IMR-90 (cell line): ENCODE measurements around the gene ZNF593. TPM values are rescaled to one million over a fixed set of nuclear protein-coding genes. Genes with fewer than 3 reads are reported as not detected.

ENCODE experiments used
- ATAC-seq: fragments of 200-7000 bp; cut with Tn5 transposase; 2 replicates; pipeline ENCODE4 v1.9.1; 2020; ENCODE audit warnings: low read depth, mild to moderate bottlenecking, moderate library complexity
- BruUV-seq: library from RNA; stranded (reverse); fragments of 400-500 nt; replicated peaks from 2 replicates; lab custom pipeline; 2021; lab: Mats Ljungman, UMichigan
- CTCF ChIA-PET: fragments of 300-600 bp; formaldehyde crosslinking; extraction: SDS; loops from one replicate; lab custom pipeline; 2021; ENCODE audit warnings: antibody characterized with exemption; lab: Yijun Ruan, JAX
- POLR2A ChIA-PET: fragments of 300-600 bp; sonication (Branson Sonifier 250); formaldehyde crosslinking; loops from one replicate; lab custom pipeline; 2022; ENCODE audit warnings: antibody characterized with exemption; ENCODE audit not compliant: unreplicated experiment; lab: Charles Lee
- DNase-seq: peaks from one replicate; pipeline ENCODE4 v3.0.0; 2013
- H2AFZ ChIP-seq: replicated peaks from 2 replicates; pipeline ENCODE3; 2013; ENCODE audit warnings: low read length, mild to moderate bottlenecking; ENCODE audit not compliant: poor library complexity
- H2AK5ac ChIP-seq: 2 replicates; pipeline ENCODE4 v1.6.1; 2013; ENCODE audit warnings: low read depth, low read length, inconsistent platforms
- H2AK9ac ChIP-seq: replicated peaks from 2 replicates; pipeline ENCODE3; 2013; ENCODE audit warnings: mild to moderate bottlenecking, low read depth, low read length, moderate library complexity; ENCODE audit not compliant: poor library complexity
- H2BK120ac ChIP-seq: 2 replicates; pipeline ENCODE4 v1.6.1; 2013; ENCODE audit warnings: low read depth, low read length, inconsistent platforms
- H2BK15ac ChIP-seq: 3 replicates; pipeline ENCODE4 v1.6.1; 2013; ENCODE audit warnings: low read depth, low read length, inconsistent platforms
- H2BK20ac ChIP-seq: 2 replicates; pipeline ENCODE4 v1.6.1; 2013; ENCODE audit warnings: low read depth, mild to moderate bottlenecking, inconsistent platforms, low read length, moderate library complexity
- H2BK5ac ChIP-seq: 2 replicates; pipeline ENCODE4 v1.6.1; 2013; ENCODE audit warnings: mild to moderate bottlenecking, low read depth, low read length, inconsistent platforms; ENCODE audit not compliant: poor library complexity, severe bottlenecking
- H3K14ac ChIP-seq: replicated peaks from 2 replicates; pipeline ENCODE4 v1.6.1; 2013; ENCODE audit warnings: low read depth, low read length, inconsistent platforms
- H3K18ac ChIP-seq: 2 replicates; pipeline ENCODE4 v1.6.1; 2013; ENCODE audit warnings: low read depth, low read length, control low read depth
- H3K23ac ChIP-seq: 2 replicates; pipeline ENCODE4 v1.6.1; 2013; ENCODE audit warnings: low read depth, low read length, inconsistent platforms
- H3K27ac ChIP-seq: 2 replicates; pipeline ENCODE4 v1.5.1; 2013; ENCODE audit warnings: mild to moderate bottlenecking, control low read depth, low read length; ENCODE audit not compliant: insufficient read depth
- H3K27me3 ChIP-seq: 2 replicates; pipeline ENCODE4 v1.6.1; 2013; ENCODE audit warnings: low read length; ENCODE audit not compliant: control insufficient read depth, insufficient read depth
- H3K36me3 ChIP-seq: 2 replicates; pipeline ENCODE4 v1.6.1; 2013; ENCODE audit warnings: low read length, mixed read lengths; ENCODE audit not compliant: control insufficient read depth, insufficient read depth
- H3K4ac ChIP-seq: 2 replicates; pipeline ENCODE4 v1.6.1; 2013; ENCODE audit warnings: low read depth, low read length, inconsistent platforms
- H3K4me1 ChIP-seq: 2 replicates; pipeline ENCODE4 v1.6.1; 2013; ENCODE audit warnings: low read length, mixed read lengths; ENCODE audit not compliant: control insufficient read depth, insufficient read depth
- H3K4me2 ChIP-seq: 2 replicates; pipeline ENCODE4 v1.6.1; 2013; ENCODE audit warnings: low read depth, mild to moderate bottlenecking, control low read depth, low read length, moderate library complexity
- H3K4me3 ChIP-seq: 2 replicates; pipeline ENCODE4 v1.5.1; 2013; ENCODE audit warnings: low read depth, mild to moderate bottlenecking, control low read depth, low read length, moderate library complexity; ENCODE audit not compliant: insufficient read depth
- H3K56ac ChIP-seq: 2 replicates; pipeline ENCODE4 v1.6.1; 2013; ENCODE audit warnings: low read length, inconsistent platforms; ENCODE audit not compliant: insufficient read depth; ENCODE audit errors: extremely low read depth
- H3K79me1 ChIP-seq, 2 experiments: 2 replicates each; pipeline ENCODE4 v1.6.1; 2013; ENCODE audit warnings: low read length in 2 of 2, inconsistent platforms in 1 of 2, low read depth in 1 of 2
- H3K9ac ChIP-seq: 2 replicates; pipeline ENCODE4 v1.6.1; 2013; ENCODE audit warnings: low read depth, low read length, control low read depth
- H3K9me1 ChIP-seq: 2 replicates; pipeline ENCODE4 v1.6.1; 2013; ENCODE audit warnings: low read length, inconsistent platforms; ENCODE audit not compliant: insufficient read depth
- H3K9me3 ChIP-seq: 2 replicates; pipeline ENCODE4 v1.6.1; 2013; ENCODE audit warnings: low read length; ENCODE audit not compliant: control insufficient read depth, insufficient read depth
- H4K20me1 ChIP-seq: 2 replicates; pipeline ENCODE4 v1.6.1; 2013; ENCODE audit warnings: low read length, inconsistent platforms; ENCODE audit not compliant: insufficient read depth
- H4K5ac ChIP-seq: 2 replicates; pipeline ENCODE4 v1.6.1; 2013; ENCODE audit warnings: mild to moderate bottlenecking, low read depth, low read length, control low read depth
- H4K8ac ChIP-seq, 2 experiments: 2 replicates each; pipeline ENCODE4 v1.6.1; 2013; ENCODE audit warnings: low read depth in 2 of 2, low read length in 2 of 2, control low read depth in 1 of 2, inconsistent platforms in 1 of 2
- H4K91ac ChIP-seq: 2 replicates; pipeline ENCODE4 v1.6.1; 2013; ENCODE audit warnings: low read depth, low read length, inconsistent platforms; ENCODE audit not compliant: insufficient read depth
- BHLHE40 ChIP-seq: fragments of 150-350 bp; IDR thresholded peaks from 2 replicates; pipeline ENCODE4 v1.6.1; 2016; ENCODE audit warnings: mild to moderate bottlenecking, low read depth, low read length
- CEBPB ChIP-seq: IDR thresholded peaks from 2 replicates; pipeline ENCODE4 v1.6.1; 2012; ENCODE audit warnings: low read depth, low read length, improper control_type of control experiment
- CHD1 ChIP-seq: IDR thresholded peaks from 2 replicates; pipeline ENCODE4 v1.6.1; 2012; ENCODE audit warnings: low read depth, low read length, improper control_type of control experiment
- CTCF ChIP-seq: conservative IDR thresholded peaks from 2 replicates; pipeline ENCODE4 v1.5.1; 2012; ENCODE audit warnings: mild to moderate bottlenecking, low read depth, low read length, improper control_type of control experiment
- FOS ChIP-seq: fragments of 150-350 bp; IDR thresholded peaks from 2 replicates; pipeline ENCODE4 v1.6.1; 2016; ENCODE audit warnings: low read depth, low read length
- MAFK ChIP-seq: IDR thresholded peaks from 2 replicates; pipeline ENCODE4 v1.6.1; 2012; ENCODE audit warnings: low read depth, low read length, improper control_type of control experiment
- MAZ ChIP-seq: IDR thresholded peaks from 2 replicates; pipeline ENCODE4 v1.6.1; 2012; ENCODE audit warnings: low read depth, mild to moderate bottlenecking, low read length, improper control_type of control experiment, moderate library complexity, borderline replicate concordance
- MXI1 ChIP-seq: IDR thresholded peaks from 2 replicates; pipeline ENCODE4 v1.6.1; 2012; ENCODE audit warnings: low read depth, mild to moderate bottlenecking, low read length, moderate library complexity, borderline replicate concordance
- NFE2L2 ChIP-seq: fragments of 150-350 bp; IDR thresholded peaks from 2 replicates; pipeline ENCODE4 v1.6.1; 2016; ENCODE audit warnings: low read depth, mild to moderate bottlenecking, low read length
- POLR2A ChIP-seq: IDR thresholded peaks from 2 replicates; pipeline ENCODE4 v1.6.1; 2012; ENCODE audit warnings: mild to moderate bottlenecking, low read depth, low read length
- RAD21 ChIP-seq: IDR thresholded peaks from 2 replicates; pipeline ENCODE4 v1.6.1; 2012; ENCODE audit warnings: low read length, improper control_type of control experiment
- RCOR1 ChIP-seq: IDR thresholded peaks from 2 replicates; pipeline ENCODE4 v1.6.1; 2012; ENCODE audit warnings: mild to moderate bottlenecking, low read length, improper control_type of control experiment; ENCODE audit not compliant: insufficient replicate concordance
- RFX5 ChIP-seq: IDR thresholded peaks from 2 replicates; pipeline ENCODE4 v1.8.0; 2012; ENCODE audit warnings: low read depth, mild to moderate bottlenecking, low read length, moderate library complexity
- WGBS, 2 experiments: methylation state at CpG; one replicate each; pipeline versions ENCODE4 v1.1.5 to v1.1.7; 2013; ENCODE audit warnings: missing lambda C conversion rate in 2 of 2; ENCODE audit not compliant: insufficient read length in 1 of 2; ENCODE audit errors: extremely low coverage in 2 of 2; 5-methylcytosine and 5-hydroxymethylcytosine counted together
- dilution Hi-C: fragments of 300-500 bp; cut with HindIII; formaldehyde crosslinking; loops from one replicate; pipeline ENCODE4 v1.14.3; 2018; ENCODE audit warnings: low sequenced_read_pairs; ENCODE audit not compliant: unreplicated experiment
- in situ Hi-C: fragments of 300-500 bp; cut with MboI; formaldehyde crosslinking; loops from 3 replicates; pipeline ENCODE4 v1.14.3; 2019; ENCODE audit warnings: low sequenced_read_pairs, inconsistent platforms, mixed read lengths
- intact Hi-C: fragments of 100-400 bp; cut with micrococcal nuclease; formaldehyde crosslinking; loops from 2 replicates; pipeline ENCODE4 v1.10.0; 2022
- polyA plus RNA-seq, 3 experiments: library from polyadenylated mRNA; depleted of rRNA; stranded (reverse); fragments of >200 nt; gene quantifications; 2 replicates each; pipeline ENCODE4 v1.2.3, GENCODE V29; 2012; ENCODE audit warnings: low replicate concordance in 1 of 3
- total RNA-seq: library from RNA; depleted of rRNA; stranded (reverse); fragments of >200 nt; gene quantifications from 2 replicates; pipeline ENCODE4 v1.2.3, GENCODE V29; 2012

The ZNF593 gene
- total and polyA plus RNA-seq, 2 of the 4 experiments (the other 2 are of a cell fraction), result 22.2 to 57.7 TPM

- Histone ChIP-seq H3K27ac (no peak overlapping the region), H2BK5ac (no peak overlapping the region), H3K4me2 (no peak overlapping the region), H3K9me1 (no peaks in the 10 kb centered on the region), H3K9ac (no peak overlapping the region), H2BK20ac (no peak overlapping the region), H4K91ac (no peak overlapping the region), H3K18ac (no peak overlapping the region), H3K36me3 (no peaks in the 10 kb centered on the region), H3K4ac (no peak overlapping the region), H2BK15ac (no peak overlapping the region), H2AFZ (no peak overlapping the region), H4K5ac (no peak overlapping the region), H3K79me1 (no peaks in the 10 kb centered on the region), H3K56ac (no peak overlapping the region), H2AK9ac (no peak overlapping the region), H3K23ac (no peak overlapping the region), H3K4me1 (no peaks in the 10 kb centered on the region), H3K4me3 (no peak overlapping the region), H2AK5ac (no peak overlapping the region), H3K9me3 (no peaks in the 10 kb centered on the region), H4K8ac (no peak overlapping the region), H3K27me3 (peaks cover 16% of the 10 kb centered on the region), H4K20me1 (no peaks in the 10 kb centered on the region), H2BK120ac (no peak overlapping the region), H3K14ac (no peak overlapping the region)
- ATAC-seq, result no peak
- no peak for DNase-seq
- TF ChIP-seq FOS (no peak), MXI1 (no peak), MAFK (no peak), RAD21 (no peak), CEBPB (no peak), POLR2A (no peak), CHD1 (no peak), NFE2L2 (no peak), RFX5 (no peak), CTCF (no peak), RCOR1 (no peak), BHLHE40 (no peak), MAZ (no peak)
- POLR2A ChIA-PET, result interaction anchor here (0.7 kb wide), 1 partner anchor 22 kb away, joined by 5 read pairs; no protein-coding TSS in a partner anchor
- no CpG with 5 or more reads among the region's 7 CpGs for WGBS, 2 experiments
- BruUV-seq, result no TSS peak
- dilution Hi-C loops, result no loop called here
- intact Hi-C loops, result no loop called here
- in situ Hi-C loops, result no loop called here
- CTCF ChIA-PET, result interaction anchor here (1.1 kb wide), 1 partner anchor 89 kb away, joined by 3 read pairs; no protein-coding TSS in a partner anchor
Measured at GRCh38 chr1:26189751-26190275, 20.1 kb downstream of the ZNF593 start.
